Osteocyte (in vitro differentiated cells): ENCODE results near the gene ALK. TPM values are rescaled to one million over a fixed set of nuclear protein-coding genes. Genes with fewer than 3 reads are reported as not detected.

ENCODE experiments used
- DNase-seq: peaks from one replicate; pipeline ENCODE4 v3.0.0; 2021; ENCODE audit warnings: mixed read lengths; ENCODE audit not compliant: unreplicated experiment; ENCODE audit errors: extremely low spot score
- H3K27ac Mint-ChIP-seq: one replicate; pipeline ENCODE4 v1.8.0; 2021; ENCODE audit warnings: mild to moderate bottlenecking, mixed read lengths; ENCODE audit not compliant: unreplicated experiment
- H3K27me3 Mint-ChIP-seq: one replicate; pipeline ENCODE4 v1.8.0; 2021; ENCODE audit warnings: mixed read lengths; ENCODE audit not compliant: unreplicated experiment
- H3K36me3 Mint-ChIP-seq: one replicate; pipeline ENCODE4 v1.8.0; 2021; ENCODE audit warnings: mixed read lengths; ENCODE audit not compliant: unreplicated experiment
- H3K4me1 Mint-ChIP-seq: one replicate; pipeline ENCODE4 v1.8.0; 2021; ENCODE audit warnings: mixed read lengths; ENCODE audit not compliant: unreplicated experiment
- H3K4me3 Mint-ChIP-seq: one replicate; pipeline ENCODE4 v1.8.0; 2021; ENCODE audit warnings: mild to moderate bottlenecking, moderate library complexity, mixed read lengths; ENCODE audit not compliant: unreplicated experiment
- H3K9me3 Mint-ChIP-seq: one replicate; pipeline ENCODE4 v1.8.0; 2021; ENCODE audit warnings: mixed read lengths; ENCODE audit not compliant: unreplicated experiment
- total RNA-seq: library from RNA; stranded (reverse); gene quantifications from 2 replicates; pipeline ENCODE4 v1.2.1, GENCODE V29; 2021
- TF ChIP-seq, protein P1 (sequence below): fragments of 200-600 bp; sonication (generic); IDR thresholded peaks from 2 replicates; pipeline ENCODE4 v1.5.0; 2021; ENCODE audit warnings: antibody characterized with exemption, mild to moderate bottlenecking, moderate library complexity

The ALK gene
- total RNA-seq, 1 donor from 2014 or later, result not detected

GRCh38 chr2:29612568-29612967, 308.8 kb downstream of the ALK start:
- Mint-ChIP-seq H3K9me3 (no peaks in the 10 kb centered on the region), H3K27me3 (no peaks in the 10 kb centered on the region), H3K36me3 (no peaks in the 10 kb centered on the region), H3K4me1 (no peaks in the 10 kb centered on the region), H3K27ac (no peak overlapping the region), H3K4me3 (no peak overlapping the region)
- peak; percentile 60 for DNase-seq
- TF ChIP-seq, protein P1, sequence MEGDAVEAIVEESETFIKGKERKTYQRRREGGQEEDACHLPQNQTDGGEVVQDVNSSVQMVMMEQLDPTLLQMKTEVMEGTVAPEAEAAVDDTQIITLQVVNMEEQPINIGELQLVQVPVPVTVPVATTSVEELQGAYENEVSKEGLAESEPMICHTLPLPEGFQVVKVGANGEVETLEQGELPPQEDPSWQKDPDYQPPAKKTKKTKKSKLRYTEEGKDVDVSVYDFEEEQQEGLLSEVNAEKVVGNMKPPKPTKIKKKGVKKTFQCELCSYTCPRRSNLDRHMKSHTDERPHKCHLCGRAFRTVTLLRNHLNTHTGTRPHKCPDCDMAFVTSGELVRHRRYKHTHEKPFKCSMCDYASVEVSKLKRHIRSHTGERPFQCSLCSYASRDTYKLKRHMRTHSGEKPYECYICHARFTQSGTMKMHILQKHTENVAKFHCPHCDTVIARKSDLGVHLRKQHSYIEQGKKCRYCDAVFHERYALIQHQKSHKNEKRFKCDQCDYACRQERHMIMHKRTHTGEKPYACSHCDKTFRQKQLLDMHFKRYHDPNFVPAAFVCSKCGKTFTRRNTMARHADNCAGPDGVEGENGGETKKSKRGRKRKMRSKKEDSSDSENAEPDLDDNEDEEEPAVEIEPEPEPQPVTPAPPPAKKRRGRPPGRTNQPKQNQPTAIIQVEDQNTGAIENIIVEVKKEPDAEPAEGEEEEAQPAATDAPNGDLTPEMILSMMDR, result no peak

DNA sequence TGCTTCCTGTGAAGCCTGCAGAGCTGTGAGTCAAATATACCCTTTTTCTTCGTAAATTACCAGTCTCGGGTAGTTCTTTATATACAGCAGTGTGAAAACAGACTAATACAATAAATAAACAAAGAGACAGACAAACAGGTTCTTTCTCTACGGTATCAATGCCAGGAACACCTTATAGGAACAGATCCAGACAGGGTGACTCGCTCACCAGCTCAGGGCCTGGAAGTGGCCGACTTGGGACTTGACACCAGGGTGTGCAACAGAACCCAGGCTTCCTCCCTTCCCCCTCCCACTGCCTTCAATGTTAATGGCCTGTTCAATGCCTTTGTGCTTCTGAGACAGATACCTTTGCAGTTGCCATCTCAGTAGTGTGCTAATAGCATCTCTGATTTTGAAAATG, 309.5 kb downstream of the ALK start:
- H3K27ac Mint-ChIP-seq, result no peak overlapping the region
- TF ChIP-seq, protein P1, result no peak
- no peak overlapping the region for H3K4me3 Mint-ChIP-seq
- H3K36me3 Mint-ChIP-seq, result no peaks in the 10 kb centered on the region
- no peaks in the 10 kb centered on the region for H3K9me3 Mint-ChIP-seq
- peak; percentile 53 for DNase-seq
- no peaks in the 10 kb centered on the region for H3K4me1 Mint-ChIP-seq
- H3K27me3 Mint-ChIP-seq, result no peaks in the 10 kb centered on the region

DNA sequence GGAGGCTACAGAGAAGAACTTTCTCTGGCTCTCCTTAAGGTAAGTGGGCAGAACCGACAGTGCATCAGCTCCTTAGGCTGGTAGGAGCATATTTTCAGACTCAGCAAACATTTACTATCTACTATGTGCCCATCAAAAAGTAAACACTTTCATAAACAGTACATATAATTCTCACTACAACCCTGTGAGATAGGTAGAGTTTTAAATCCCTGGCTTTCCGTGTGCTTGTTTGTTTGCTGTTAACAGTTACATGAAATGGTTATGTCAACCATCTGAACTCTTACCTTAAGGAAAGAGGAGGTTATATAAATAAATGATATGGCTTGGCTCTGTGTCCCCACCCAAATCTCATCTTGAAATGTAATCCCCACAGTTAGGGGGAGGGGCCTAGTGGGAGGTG, 310.1 kb downstream of the ALK start:
- TF ChIP-seq, protein P1, result no peak

DNA sequence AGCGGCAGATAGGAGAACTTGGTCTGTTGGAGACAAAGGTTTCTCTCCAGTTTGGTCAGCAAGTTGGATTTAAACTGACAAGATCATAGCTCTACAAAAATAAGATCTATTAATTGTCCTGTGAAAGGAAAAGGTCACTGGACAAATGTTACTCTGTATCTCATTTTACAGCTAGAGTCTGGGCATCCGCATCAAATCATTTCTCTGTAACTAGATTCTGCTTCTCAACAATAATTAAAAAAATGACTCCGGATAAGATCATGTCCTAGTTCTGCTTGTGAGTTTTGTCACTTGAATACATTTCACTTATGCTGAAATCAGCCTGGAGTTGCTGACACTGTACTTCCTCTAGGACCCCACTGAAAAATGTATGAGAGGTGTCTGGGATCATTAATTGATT, 310.8 kb downstream of the ALK start:
- H3K27me3 Mint-ChIP-seq, result no peaks in the 10 kb centered on the region
- TF ChIP-seq, protein P1, result no peak
- no peak overlapping the region for H3K4me3 Mint-ChIP-seq
- peaks cover 3% of the 10 kb centered on the region for H3K4me1 Mint-ChIP-seq
- no peak for DNase-seq
- no peak overlapping the region for H3K27ac Mint-ChIP-seq
- H3K36me3 Mint-ChIP-seq, result no peaks in the 10 kb centered on the region
- no peaks in the 10 kb centered on the region for H3K9me3 Mint-ChIP-seq

More for the DNA sequence above, 310.1 kb downstream of the ALK start:
- no peaks in the 10 kb centered on the region for H3K4me1 Mint-ChIP-seq
- no peaks in the 10 kb centered on the region for H3K27me3 Mint-ChIP-seq
- no peak overlapping the region for H3K4me3 Mint-ChIP-seq
- H3K9me3 Mint-ChIP-seq, result no peaks in the 10 kb centered on the region
- no peaks in the 10 kb centered on the region for H3K36me3 Mint-ChIP-seq
- no peak for DNase-seq
- no peak overlapping the region for H3K27ac Mint-ChIP-seq

- DNase-seq, result no peak
- TF ChIP-seq, protein P1, result no peak
- H3K9me3 Mint-ChIP-seq, result no peaks in the 10 kb centered on the region
- no peak overlapping the region for H3K27ac Mint-ChIP-seq
- peaks cover 3% of the 10 kb centered on the region for H3K4me1 Mint-ChIP-seq
- H3K36me3 Mint-ChIP-seq, result no peaks in the 10 kb centered on the region
- no peaks in the 10 kb centered on the region for H3K27me3 Mint-ChIP-seq
- H3K4me3 Mint-ChIP-seq, result no peak overlapping the region
Measured at GRCh38 chr2:29607038-29607420, 314.4 kb downstream of the ALK start.
